Measurements from ENCODE around the gene APOA4. TPM values are rescaled to one million over a fixed set of nuclear protein-coding genes. Genes with fewer than 3 reads are reported as not detected.

The APOA4 gene
- total RNA-seq, 1 donor from 2014 or later = not detected

GRCh38 chr11:116833491-116833815 lies 10.3 kb upstream of the APOA4 start:
- H3K27ac ChIP-seq (replicated peaks) = no peak overlapping the region
- H3K27me3 ChIP-seq (ENCODE audit: low read depth) = no peaks in the 10 kb centered on the region
- TF ChIP-seq CTCF (IDR thresholded peaks at IDR 0.05; ENCODE audit: borderline replicate concordance) = no peak
- no peak for DNase-seq
- no peak overlapping the region for H3K4me3 ChIP-seq
- H3K36me3 ChIP-seq = no peaks in the 10 kb centered on the region
- intact Hi-C loops (cut with micrococcal nuclease) = no loop called here
- no peaks in the 10 kb centered on the region for H3K9me3 ChIP-seq (replicated peaks)
- peaks cover 38% of the 10 kb centered on the region for H3K4me1 ChIP-seq

- Histone ChIP-seq H3K36me3 (no peaks in the 10 kb centered on the region), H3K27me3 (ENCODE audit: low read depth) (no peaks in the 10 kb centered on the region), H3K27ac (replicated peaks) (no peak overlapping the region), H3K9me3 (replicated peaks) (no peaks in the 10 kb centered on the region), H3K4me3 (no peak overlapping the region), H3K4me1 (peaks cover 30% of the 10 kb centered on the region)
- intact Hi-C loops (cut with micrococcal nuclease) = no loop called here
- no peak for DNase-seq
- no peak for TF ChIP-seq CTCF (IDR thresholded peaks at IDR 0.05; ENCODE audit: borderline replicate concordance)
Measured at GRCh38 chr11:116832350-116833290, 9.5 kb upstream of the APOA4 start.

GRCh38 chr11:116831790-116832349 lies 8.8 kb upstream of the APOA4 start:
- no peaks in the 10 kb centered on the region for H3K27me3 ChIP-seq (ENCODE audit: low read depth)
- TF ChIP-seq CTCF (IDR thresholded peaks at IDR 0.05; ENCODE audit: borderline replicate concordance) = no peak
- no peaks in the 10 kb centered on the region for H3K9me3 ChIP-seq (replicated peaks)
- H3K4me1 ChIP-seq = peaks cover 22% of the 10 kb centered on the region
- H3K4me3 ChIP-seq = no peak overlapping the region
- intact Hi-C loops (cut with micrococcal nuclease) = no loop called here
- no peak overlapping the region for H3K27ac ChIP-seq (replicated peaks)
- no peaks in the 10 kb centered on the region for H3K36me3 ChIP-seq
- DNase-seq = no peak

GRCh38 chr11:116830184-116830912 lies 7.2 kb upstream of the APOA4 start:
- Histone ChIP-seq H3K9me3 (replicated peaks) (no peaks in the 10 kb centered on the region), H3K4me3 (no peak overlapping the region), H3K27ac (replicated peaks) (no peak overlapping the region), H3K27me3 (ENCODE audit: low read depth) (no peaks in the 10 kb centered on the region), H3K36me3 (no peaks in the 10 kb centered on the region), H3K4me1 (peaks cover 7% of the 10 kb centered on the region)
- intact Hi-C loops (cut with micrococcal nuclease) = no loop called here
- no peak for DNase-seq
- no peak for TF ChIP-seq CTCF (IDR thresholded peaks at IDR 0.05; ENCODE audit: borderline replicate concordance)

- intact Hi-C loops (cut with micrococcal nuclease) = no loop called here
- DNase-seq = no peak
- no peak within 1 kb of the TSS for H3K4me3 ChIP-seq
- no peaks in the 10 kb centered on the region for H3K9me3 ChIP-seq (replicated peaks)
- H3K27me3 ChIP-seq (ENCODE audit: low read depth) = no peaks in the 10 kb centered on the region
- TF ChIP-seq CTCF (IDR thresholded peaks at IDR 0.05; ENCODE audit: borderline replicate concordance) = no peak
- H3K27ac ChIP-seq (replicated peaks) = no peak within 1 kb of the TSS
- peaks cover under 1% of the 10 kb centered on the region for H3K4me1 ChIP-seq
- no peaks in the 10 kb centered on the region for H3K36me3 ChIP-seq
Measured at GRCh38 chr11:116829525-116830183, 6.5 kb upstream of the APOA4 start, which contains the start of gene APOC3. TSS of gene APOC3 (plus strand) at chr11:116829907. CDS start at chr11:116830583, 676 bp downstream.
